Neuronal stem cell (in vitro differentiated cells): ENCODE results near the gene RAPGEF2.
A peak's percentile ranks its signal among the peaks of the same experiment; 100 is the strongest.

Experiments used
- DNase-seq: peaks from one replicate; pipeline ENCODE4 v3.0.0-alpha.2; 2013; ENCODE audit warnings: low spot score
- H2AFZ ChIP-seq: one replicate; pipeline ENCODE4 v1.6.1; 2013; ENCODE audit warnings: mild to moderate bottlenecking, low read length, inconsistent platforms
- H2AK5ac ChIP-seq: 2 replicates; pipeline ENCODE4 v1.6.1; 2013; ENCODE audit warnings: low read depth, mild to moderate bottlenecking, inconsistent platforms, low read length, moderate library complexity, mixed read lengths
- H2BK120ac ChIP-seq: 2 replicates; pipeline ENCODE4 v1.6.1; 2013; ENCODE audit warnings: low read depth, mild to moderate bottlenecking, inconsistent platforms, low read length, moderate library complexity, mixed read lengths
- H2BK12ac ChIP-seq: one replicate; pipeline ENCODE4 v1.6.1; 2013; ENCODE audit warnings: low read length, inconsistent platforms
- H2BK15ac ChIP-seq: 2 replicates; pipeline ENCODE4 v1.6.1; 2013; ENCODE audit warnings: mild to moderate bottlenecking, low read length, inconsistent platforms, mixed read lengths
- H2BK5ac ChIP-seq: one replicate; pipeline ENCODE4 v1.6.1; 2013; ENCODE audit warnings: inconsistent platforms, mild to moderate bottlenecking, low read length, moderate library complexity
- H3K14ac ChIP-seq: one replicate; pipeline ENCODE4 v1.6.1; 2013; ENCODE audit warnings: low read length, inconsistent platforms
- H3K18ac ChIP-seq: 2 replicates; pipeline ENCODE4 v1.6.1; 2013; ENCODE audit warnings: low read length, inconsistent platforms
- H3K23ac ChIP-seq: 2 replicates; pipeline ENCODE4 v1.6.1; 2013; ENCODE audit warnings: low read depth, mild to moderate bottlenecking, mixed read lengths, low read length, inconsistent platforms; ENCODE audit not compliant: poor library complexity
- H3K27ac ChIP-seq: replicated peaks from 3 replicates; pipeline ENCODE4 v1.5.1; 2013; ENCODE audit warnings: low read length, inconsistent platforms
- H3K27me3 ChIP-seq, 3 experiments: 2 replicates each; pipeline ENCODE4 v1.6.1; 2013; ENCODE audit warnings: low read length in 3 of 3, mild to moderate bottlenecking in 2 of 3, inconsistent platforms in 1 of 3, low read depth in 1 of 3, mixed read lengths in 1 of 3, moderate library complexity in 1 of 3; ENCODE audit not compliant: control insufficient read depth in 3 of 3, insufficient read depth in 3 of 3
- H3K36me3 ChIP-seq, 2 donors: replicated peaks in 1 of 2; 2 replicates each; pipeline ENCODE4 v1.6.1; 2013; ENCODE audit warnings: low read length in 2 of 2; ENCODE audit not compliant: control insufficient read depth in 2 of 2, insufficient read depth in 2 of 2
- H3K4ac ChIP-seq: 2 replicates; pipeline ENCODE4 v1.6.1; 2013; ENCODE audit warnings: inconsistent platforms, mild to moderate bottlenecking, low read length, moderate library complexity
- H3K4me1 ChIP-seq, 2 donors: 1 replicate in 1 of 2; 2 replicates in 1 of 2; pipeline ENCODE4 v1.6.1; 2013; ENCODE audit warnings: low read length in 2 of 2, low read depth in 1 of 2; ENCODE audit not compliant: control insufficient read depth in 2 of 2, insufficient read depth in 1 of 2
- H3K4me2 ChIP-seq: one replicate; pipeline ENCODE4 v1.6.1; 2013; ENCODE audit warnings: mild to moderate bottlenecking, low read length, inconsistent platforms; ENCODE audit not compliant: insufficient read depth, poor library complexity, severe bottlenecking
- H3K4me3 ChIP-seq, 2 donors: 2 replicates each; pipeline ENCODE4 v1.5.1; 2013; ENCODE audit warnings: low read length in 2 of 2, mild to moderate bottlenecking in 2 of 2, inconsistent platforms in 1 of 2, moderate library complexity in 1 of 2
- H3K79me1 ChIP-seq: one replicate; pipeline ENCODE4 v1.6.1; 2013; ENCODE audit warnings: low read depth, mild to moderate bottlenecking, inconsistent platforms, low read length, moderate library complexity
- H3K9ac ChIP-seq: one replicate; pipeline ENCODE4 v1.6.1; 2013; ENCODE audit warnings: mild to moderate bottlenecking, low read depth, low read length, inconsistent platforms; ENCODE audit not compliant: poor library complexity
- H3K9me3 ChIP-seq, 2 donors: replicated peaks in 1 of 2; 2 replicates each; pipeline versions ENCODE3 to v1.6.1; 2013; ENCODE audit warnings: low read length in 2 of 2, mild to moderate bottlenecking in 2 of 2, inconsistent platforms in 1 of 2, low read depth in 1 of 2, mixed read lengths in 1 of 2, moderate library complexity in 1 of 2; ENCODE audit not compliant: control insufficient read depth in 2 of 2, insufficient read depth in 1 of 2
- H4K8ac ChIP-seq: one replicate; pipeline ENCODE4 v1.6.1; 2013; ENCODE audit warnings: low read depth, mild to moderate bottlenecking, inconsistent platforms, low read length, moderate library complexity
- H4K91ac ChIP-seq: one replicate; pipeline ENCODE4 v1.6.1; 2013; ENCODE audit warnings: low read length, low read depth, mild to moderate bottlenecking, inconsistent platforms; ENCODE audit not compliant: poor library complexity
- WGBS, 2 donors: extraction: QIAGEN DNeasy Blood & Tissue Kit; methylation state at CpG; one replicate each; pipeline ENCODE4 v1.1.7; 2013; ENCODE audit warnings: missing lambda C conversion rate in 2 of 2, mixed read lengths in 1 of 2; ENCODE audit not compliant: insufficient read length in 2 of 2, insufficient replicate concordance in 1 of 2; ENCODE audit errors: extremely low coverage in 2 of 2; 5-methylcytosine and 5-hydroxymethylcytosine counted together

The RAPGEF2 gene

DNA sequence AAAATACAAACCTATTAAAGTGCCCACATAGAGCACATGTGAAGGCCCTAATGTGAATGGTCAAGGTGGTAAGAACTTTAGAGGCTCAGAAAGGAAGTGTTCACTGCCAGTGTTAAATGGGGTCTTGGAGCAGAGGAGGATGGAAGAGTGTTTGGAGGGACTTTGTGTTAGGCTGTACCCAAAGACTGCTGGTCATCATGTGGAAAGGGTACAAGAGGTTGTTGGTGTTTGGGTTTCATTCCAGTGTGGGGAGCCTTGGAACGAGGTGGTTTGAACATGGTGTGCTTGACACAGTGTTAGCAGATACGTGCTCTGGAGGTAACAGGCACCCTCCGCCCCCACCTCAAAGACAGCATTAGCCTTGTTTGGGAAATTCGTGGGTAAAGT is 73.1 kb downstream of the RAPGEF2 start:
- no peak overlapping the region for H3K4me3 ChIP-seq
- whole genome bisulfite sequencing, 2 donors, result no CpG with 5 or more reads among the region's 4 CpGs
- no peak overlapping the region for H3K18ac ChIP-seq
- peak overlapping the region; percentile 26 for H2AFZ ChIP-seq
- H2BK15ac ChIP-seq, result no peak overlapping the region
- no peak for DNase-seq
- no peak overlapping the region for H3K4ac ChIP-seq
- no peaks in the 10 kb centered on the region for H3K9me3 ChIP-seq
- H3K27me3 ChIP-seq, result no peaks in the 10 kb centered on the region
- no peak overlapping the region for H3K14ac ChIP-seq
- no peak overlapping the region for H4K8ac ChIP-seq
- H4K91ac ChIP-seq, result no peak overlapping the region
- peaks cover 7 to 9% of the 10 kb centered on the region in 2 donors for H3K4me1 ChIP-seq
- no peak overlapping the region for H2AK5ac ChIP-seq
- no peak overlapping the region for H3K27ac ChIP-seq
- no peaks in the 10 kb centered on the region for H3K36me3 ChIP-seq
- H3K4me2 ChIP-seq, result no peak overlapping the region
- no peak overlapping the region for H2BK12ac ChIP-seq
- no peak overlapping the region for H2BK5ac ChIP-seq
- H3K79me1 ChIP-seq, result no peaks in the 10 kb centered on the region
- no peak overlapping the region for H2BK120ac ChIP-seq
- no peak overlapping the region for H3K23ac ChIP-seq
- no peak overlapping the region for H3K9ac ChIP-seq

GRCh38 chr4:159177265-159178150 is 74.6 kb downstream of the RAPGEF2 start:
- H2BK120ac ChIP-seq, result no peak overlapping the region
- no peak overlapping the region for H3K4me2 ChIP-seq
- H3K18ac ChIP-seq, result no peak overlapping the region
- DNase-seq, result no peak
- no peak overlapping the region for H3K23ac ChIP-seq
- H4K91ac ChIP-seq, result no peak overlapping the region
- H3K9ac ChIP-seq, result no peak overlapping the region
- H3K14ac ChIP-seq, result no peak overlapping the region
- no peak overlapping the region for H3K27ac ChIP-seq
- H2AK5ac ChIP-seq, result no peak overlapping the region
- no peak overlapping the region for H4K8ac ChIP-seq
- no CpG with 5 or more reads among the region's 5 CpGs for WGBS, 2 donors
- no peaks in the 10 kb centered on the region for H3K79me1 ChIP-seq
- H3K27me3 ChIP-seq, result no peaks in the 10 kb centered on the region
- H2BK12ac ChIP-seq, result no peak overlapping the region
- H3K36me3 ChIP-seq, result no peaks in the 10 kb centered on the region
- no peak overlapping the region for H3K4ac ChIP-seq
- no peak overlapping the region for H2AFZ ChIP-seq
- no peak overlapping the region for H2BK5ac ChIP-seq
- H2BK15ac ChIP-seq, result no peak overlapping the region
- no peak overlapping the region for H3K4me3 ChIP-seq
- peaks cover 7 to 9% of the 10 kb centered on the region in 2 donors for H3K4me1 ChIP-seq
- H3K9me3 ChIP-seq, result no peaks in the 10 kb centered on the region

GRCh38 chr4:159178151-159178546 is 75.3 kb downstream of the RAPGEF2 start:
- Histone ChIP-seq H2BK15ac (no peak overlapping the region), H2AK5ac (no peak overlapping the region), H3K27me3 (no peaks in the 10 kb centered on the region), H2BK5ac (no peak overlapping the region), H3K4me3 (no peak overlapping the region), H4K8ac (no peak overlapping the region), H2BK120ac (no peak overlapping the region), H3K9ac (no peak overlapping the region), H3K23ac (no peak overlapping the region), H3K18ac (no peak overlapping the region), H3K9me3 (no peaks in the 10 kb centered on the region), H3K4ac (no peak overlapping the region), H3K4me2 (no peak overlapping the region), H2AFZ (no peak overlapping the region), H2BK12ac (no peak overlapping the region), H4K91ac (no peak overlapping the region), H3K4me1 (peaks cover 7 to 9% of the 10 kb centered on the region in 2 donors), H3K36me3 (no peaks in the 10 kb centered on the region), H3K27ac (no peak overlapping the region), H3K79me1 (no peaks in the 10 kb centered on the region), H3K14ac (no peak overlapping the region)
- no CpG with 5 or more reads among the region's 2 CpGs for WGBS, 2 donors
- DNase-seq, result no peak

DNA sequence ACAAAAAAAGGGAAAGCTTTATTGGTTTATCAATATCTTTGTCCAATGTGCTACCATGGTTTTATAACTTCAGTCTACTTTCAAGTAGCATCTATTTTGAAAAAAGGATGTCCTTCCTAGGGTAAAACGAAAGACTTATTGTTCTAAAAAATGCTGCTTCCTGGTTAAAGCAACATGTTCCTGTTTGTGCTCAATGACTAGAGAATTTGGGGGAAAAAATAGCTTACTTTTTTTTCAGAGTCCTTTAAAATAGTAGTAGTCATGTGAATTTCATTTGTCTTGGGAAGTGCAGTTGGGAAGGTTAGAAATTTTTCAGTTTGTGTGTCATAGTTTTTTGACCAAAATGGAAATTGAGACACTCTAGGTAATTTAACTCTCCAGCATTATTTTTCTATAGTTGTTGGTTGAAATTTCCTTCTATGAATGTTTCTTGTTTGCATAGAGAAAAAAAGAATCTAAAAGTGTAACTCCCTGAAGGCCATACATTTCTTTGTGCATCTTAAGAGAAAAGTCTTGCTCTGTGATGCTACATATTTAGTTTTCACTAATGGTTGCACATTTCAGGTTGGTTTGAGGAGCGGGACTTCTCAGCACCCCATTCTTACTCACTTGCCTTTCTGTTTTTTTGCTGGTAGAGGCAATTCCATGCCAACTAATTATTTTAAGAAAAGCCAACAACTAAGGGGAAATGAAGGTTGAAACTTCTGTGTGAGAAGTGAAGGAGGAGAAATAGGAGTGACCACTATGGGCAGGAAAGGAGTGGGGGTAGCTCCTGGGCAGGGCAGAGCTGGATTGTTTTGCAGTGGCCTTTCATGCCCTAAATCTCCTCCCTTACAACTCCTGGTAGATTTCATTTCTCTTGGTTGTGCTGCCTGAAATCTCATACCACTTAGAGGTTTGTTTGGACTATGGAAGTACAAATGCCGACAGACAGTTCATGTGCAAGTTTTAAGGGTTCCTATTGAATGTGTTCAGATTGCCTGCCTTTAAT is 76.4 kb downstream of the RAPGEF2 start:
- H4K91ac ChIP-seq, result no peak overlapping the region
- H3K79me1 ChIP-seq, result no peaks in the 10 kb centered on the region
- H3K4me3 ChIP-seq, result no peak overlapping the region
- H3K36me3 ChIP-seq, result no peaks in the 10 kb centered on the region
- H3K9me3 ChIP-seq, result no peaks in the 10 kb centered on the region
- no CpG with 5 or more reads among the region's 3 CpGs for WGBS, 2 donors
- H2AK5ac ChIP-seq, result no peak overlapping the region
- no peak overlapping the region for H3K4me2 ChIP-seq
- no peak overlapping the region for H4K8ac ChIP-seq
- no peak overlapping the region for H2BK12ac ChIP-seq
- H3K23ac ChIP-seq, result no peak overlapping the region
- H2BK15ac ChIP-seq, result no peak overlapping the region
- no peak for DNase-seq
- no peak overlapping the region for H3K14ac ChIP-seq
- H3K9ac ChIP-seq, result no peak overlapping the region
- H3K4ac ChIP-seq, result no peak overlapping the region
- no peak overlapping the region for H3K27ac ChIP-seq
- no peak overlapping the region for H2BK120ac ChIP-seq
- no peak overlapping the region for H3K18ac ChIP-seq
- H2AFZ ChIP-seq, result no peak overlapping the region
- H2BK5ac ChIP-seq, result no peak overlapping the region
- peaks cover 7 to 9% of the 10 kb centered on the region in 2 donors for H3K4me1 ChIP-seq
- no peaks in the 10 kb centered on the region for H3K27me3 ChIP-seq
